ENCODE results near the gene ZBTB1. TPM values are rescaled to one million over a fixed set of nuclear protein-coding genes. Genes with fewer than 3 reads are reported as not detected.

Gene ZBTB1
- total and polyA plus RNA-seq, 9 of the 15 experiments (the other 6 are each of a cell fraction or from before 2014, with no cell fraction given): 2.3 to 16.5 (median 9.0) TPM

DNA sequence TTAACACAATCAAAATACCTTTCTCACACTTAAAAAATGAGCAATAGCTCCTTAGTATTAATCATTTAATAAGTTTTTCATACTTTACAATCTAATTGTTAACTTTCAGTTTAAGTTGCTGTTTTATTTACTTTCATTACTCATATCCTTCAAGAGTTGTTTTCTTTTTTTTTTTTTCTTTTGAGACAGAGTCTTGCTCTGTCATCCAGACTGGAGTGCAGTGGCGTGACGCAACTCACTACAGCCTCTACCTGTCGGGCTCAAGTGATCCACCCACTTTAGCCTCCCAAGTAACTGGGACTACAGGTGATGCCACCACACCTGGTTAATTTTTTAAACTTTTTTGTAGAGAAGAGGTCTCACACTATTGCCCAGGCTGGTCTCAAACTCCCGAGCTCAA, 16.1 kb downstream of the ZBTB1 start:
- Histone ChIP-seq H3K9me1 (ENCODE audit: control insufficient read depth, insufficient read depth, low read length) (no peaks in the 10 kb centered on the region), H3K79me2 (ENCODE audit: control insufficient read depth, insufficient read depth, low read length) (no peaks in the 10 kb centered on the region; the same call in 2 of the 3 replicates), H3K9ac (ENCODE audit: insufficient read depth in 1 of 2, low read depth in 2 of 2, low read length in 2 of 2) (no peak overlapping the region), H3K9me3 (replicated peaks; ENCODE audit: control insufficient read depth, insufficient read depth, low read depth, low read length) (no peaks in the 10 kb centered on the region), H3K4me3 (no peak overlapping the region), H2AFZ (ENCODE audit: low read depth, low read length) (no peak overlapping the region), H3K4me2 (ENCODE audit: insufficient read depth, low read length) (no peak overlapping the region), H4K20me1 (replicated peaks; ENCODE audit: control insufficient read depth, insufficient read depth, low read length) (no peaks in the 10 kb centered on the region), H3K4me1 (replicated peaks in 1 of 2; ENCODE audit: control insufficient read depth in 2 of 2, insufficient read depth in 2 of 2, low read length in 2 of 2) (peaks cover 0 to 3% of the 10 kb centered on the region in 2 experiments; a peak in 1 of 5 replicates), H3K27me3 (ENCODE audit: control insufficient read depth in 2 of 2, insufficient read depth in 2 of 2, low read length in 2 of 2) (no peaks in the 10 kb centered on the region), H3K27ac (ENCODE audit: extremely low read depth, low read depth, low read length) (no peak overlapping the region), H3K36me3 (ENCODE audit: control insufficient read depth, insufficient read depth, low read length) (peaks cover 9% of the 10 kb centered on the region; the same call in 1 of the 3 replicates)
- FAIRE-seq (no peak), ATAC-seq (no peak), DNase-seq (ENCODE audit: extremely low read depth in 1 of 4, low spot score in 3 of 4) (no peak)
- ChIA-PET POLR2A (interaction anchor here (0.5 to 1.2 kb wide), 4 partner anchors 15 to 309 kb away, joined by 3 read pairs; no protein-coding TSS in a partner anchor), CTCF (ENCODE audit: low intra/inter-chr PET ratio) (no interaction called here)
- no TSS peak for BruUV-seq (replicated peaks)
- in situ Hi-C loops (cut with MboI): no loop called here
- WGBS (ENCODE audit: insufficient coverage, low coverage, missing lambda C conversion rate): 97% methylated on average over 3 of the region's 4 CpGs
- intact Hi-C loops (cut with micrococcal nuclease): no loop called here
- TF ChIP-seq SMARCC2 (IDR thresholded peaks at IDR 0.05; ENCODE audit: low read depth) (no peak), KDM5B (IDR thresholded peaks at IDR 0.05; ENCODE audit: insufficient replicate concordance, low read depth, low read length) (no peak), SUPT5H (IDR thresholded peaks at IDR 0.05) (no peak), YY1 (IDR thresholded peaks at IDR 0.05; ENCODE audit: borderline replicate concordance in 1 of 3, control insufficient read depth in 1 of 3, extremely low read depth in 1 of 3, insufficient read depth in 3 of 3, insufficient read length in 1 of 3, insufficient replicate concordance in 2 of 3, low read depth in 1 of 3, low read length in 2 of 3) (no peak), CTCFL (IDR thresholded peaks at IDR 0.05; ENCODE audit: borderline replicate concordance, insufficient read depth, low read depth, low read length, poor library complexity, severe bottlenecking) (no peak), ARID1B (IDR thresholded peaks at IDR 0.05) (no peak), RBFOX2 (IDR thresholded peaks at IDR 0.05; ENCODE audit: low read depth, low read length) (no peak), ZNF766 (CRISPR knock-in tag; conservative IDR thresholded peaks at IDR 0.05) (no peak), SRSF1 (IDR thresholded peaks at IDR 0.05; ENCODE audit: low read depth, low read length) (no peak), NFXL1 (CRISPR knock-in tag; IDR thresholded peaks at IDR 0.05) (no peak), MBD2 (IDR thresholded peaks at IDR 0.05; ENCODE audit: borderline replicate concordance, low read depth) (no peak), PCBP2 (IDR thresholded peaks at IDR 0.05; ENCODE audit: low read depth, low read length, poor library complexity, severe bottlenecking) (no peak), ZNF133 (CRISPR knock-in tag; IDR thresholded peaks at IDR 0.05) (no peak), CBX5 (IDR thresholded peaks at IDR 0.05; ENCODE audit: borderline replicate concordance, low read depth) (no peak)
- TF ChIP-seq, protein P1, sequence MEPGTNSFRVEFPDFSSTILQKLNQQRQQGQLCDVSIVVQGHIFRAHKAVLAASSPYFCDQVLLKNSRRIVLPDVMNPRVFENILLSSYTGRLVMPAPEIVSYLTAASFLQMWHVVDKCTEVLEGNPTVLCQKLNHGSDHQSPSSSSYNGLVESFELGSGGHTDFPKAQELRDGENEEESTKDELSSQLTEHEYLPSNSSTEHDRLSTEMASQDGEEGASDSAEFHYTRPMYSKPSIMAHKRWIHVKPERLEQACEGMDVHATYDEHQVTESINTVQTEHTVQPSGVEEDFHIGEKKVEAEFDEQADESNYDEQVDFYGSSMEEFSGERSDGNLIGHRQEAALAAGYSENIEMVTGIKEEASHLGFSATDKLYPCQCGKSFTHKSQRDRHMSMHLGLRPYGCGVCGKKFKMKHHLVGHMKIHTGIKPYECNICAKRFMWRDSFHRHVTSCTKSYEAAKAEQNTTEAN (CRISPR knock-in tag; IDR thresholded peaks at IDR 0.05): no peak
- TF ChIP-seq, protein P2, sequence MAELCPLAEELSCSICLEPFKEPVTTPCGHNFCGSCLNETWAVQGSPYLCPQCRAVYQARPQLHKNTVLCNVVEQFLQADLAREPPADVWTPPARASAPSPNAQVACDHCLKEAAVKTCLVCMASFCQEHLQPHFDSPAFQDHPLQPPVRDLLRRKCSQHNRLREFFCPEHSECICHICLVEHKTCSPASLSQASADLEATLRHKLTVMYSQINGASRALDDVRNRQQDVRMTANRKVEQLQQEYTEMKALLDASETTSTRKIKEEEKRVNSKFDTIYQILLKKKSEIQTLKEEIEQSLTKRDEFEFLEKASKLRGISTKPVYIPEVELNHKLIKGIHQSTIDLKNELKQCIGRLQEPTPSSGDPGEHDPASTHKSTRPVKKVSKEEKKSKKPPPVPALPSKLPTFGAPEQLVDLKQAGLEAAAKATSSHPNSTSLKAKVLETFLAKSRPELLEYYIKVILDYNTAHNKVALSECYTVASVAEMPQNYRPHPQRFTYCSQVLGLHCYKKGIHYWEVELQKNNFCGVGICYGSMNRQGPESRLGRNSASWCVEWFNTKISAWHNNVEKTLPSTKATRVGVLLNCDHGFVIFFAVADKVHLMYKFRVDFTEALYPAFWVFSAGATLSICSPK (IDR thresholded peaks at IDR 0.05; ENCODE audit: borderline replicate concordance): no peak
- TF ChIP-seq, protein P3, sequence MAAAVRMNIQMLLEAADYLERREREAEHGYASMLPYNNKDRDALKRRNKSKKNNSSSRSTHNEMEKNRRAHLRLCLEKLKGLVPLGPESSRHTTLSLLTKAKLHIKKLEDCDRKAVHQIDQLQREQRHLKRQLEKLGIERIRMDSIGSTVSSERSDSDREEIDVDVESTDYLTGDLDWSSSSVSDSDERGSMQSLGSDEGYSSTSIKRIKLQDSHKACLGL (CRISPR knock-in tag; IDR thresholded peaks at IDR 0.05; ENCODE audit: borderline replicate concordance, poor library complexity, severe bottlenecking): no peak
